ENCODE measurements around the gene PHF10. TPM values are rescaled to one million over a fixed set of nuclear protein-coding genes. Genes with fewer than 3 reads are reported as not detected.
"Not testable (repeated sequence)": the region's sequence is repeated elsewhere in the genome, so short reads cannot be mapped to it uniquely, and the experiment has no call there.

Gene PHF10
- 25.4 TPM for total RNA-seq

- peak; percentile 47 for ATAC-seq
Observed at GRCh38 chr6:169724494-169725124, at the start of gene PHF10. Gene PHF10 (minus strand): TSS chr6:169724500. CDS start chr6:169723931, 569 bp downstream.

- no peak for ATAC-seq
Observed at GRCh38 chr6:169766921-169767736, 42.8 kb upstream of the PHF10 start.

GRCh38 chr6:169766232-169766631 is 41.9 kb upstream of the PHF10 start:
- no peak for ATAC-seq

- ATAC-seq, result not testable (repeated sequence)
Observed at GRCh38 chr6:169765789-169766188, 41.5 kb upstream of the PHF10 start.

- ATAC-seq, result no peak
Observed at GRCh38 chr6:169763881-169764280, 39.6 kb upstream of the PHF10 start.

- ATAC-seq, result no peak
Observed at GRCh38 chr6:169763308-169763707, 39.0 kb upstream of the PHF10 start.

GRCh38 chr6:169755162-169755561 is 30.9 kb upstream of the PHF10 start:
- no peak for ATAC-seq

- peak; percentile 58 for ATAC-seq
Observed at GRCh38 chr6:169752074-169752623, 27.8 kb upstream of the PHF10 start.

GRCh38 chr6:169751242-169752073 is 27.2 kb upstream of the PHF10 start, which contains the start of the genes DYNLT2 and ERMARD:
Gene DYNLT2 (minus strand): TSS chr6:169751572. CDS start chr6:169751458, 114 bp downstream.
Gene ERMARD (plus strand): TSS chr6:169751622. CDS start chr6:169751658, 36 bp downstream.
- peak; percentile 99 for ATAC-seq

GRCh38 chr6:169746556-169746955 is 22.3 kb upstream of the PHF10 start:
- ATAC-seq, result no peak

GRCh38 chr6:169745405-169745804 is 21.1 kb upstream of the PHF10 start:
- no peak for ATAC-seq

- no peak for ATAC-seq
Observed at GRCh38 chr6:169741344-169741743, 17.0 kb upstream of the PHF10 start.

- ATAC-seq, result no peak
Observed at GRCh38 chr6:169738976-169739529, 14.8 kb upstream of the PHF10 start.

- ATAC-seq, result no peak
Observed at GRCh38 chr6:169738204-169738975, 14.1 kb upstream of the PHF10 start.

GRCh38 chr6:169729961-169730360 is 5.7 kb upstream of the PHF10 start:
- ATAC-seq, result no peak

- no peak for ATAC-seq
Observed at GRCh38 chr6:169726963-169727362, 2.7 kb upstream of the PHF10 start.

- ATAC-seq, result no peak
Observed at GRCh38 chr6:169726049-169726400, 1.7 kb upstream of the PHF10 start.

GRCh38 chr6:169725125-169726048 is 1.1 kb upstream of the PHF10 start:
- ATAC-seq, result peak; percentile 62

- peak; percentile 5 for ATAC-seq
Observed at GRCh38 chr6:169723991-169724493, 258 bp downstream of the PHF10 start.

All from esophagus mucosa (tissue), 1 donor.